GM18873 (cell line): ENCODE measurements around the gene TRABD2B.

Experiments used
- ATAC-seq: cut with Tn5 transposase; IDR thresholded peaks from one replicate; pipeline ENCODE4 v1.9.1; 2021; ENCODE audit warnings: mild to moderate bottlenecking, moderate library complexity, moderate number of reproducible peaks; ENCODE audit not compliant: unreplicated experiment, low FRiP score

The TRABD2B gene

DNA sequence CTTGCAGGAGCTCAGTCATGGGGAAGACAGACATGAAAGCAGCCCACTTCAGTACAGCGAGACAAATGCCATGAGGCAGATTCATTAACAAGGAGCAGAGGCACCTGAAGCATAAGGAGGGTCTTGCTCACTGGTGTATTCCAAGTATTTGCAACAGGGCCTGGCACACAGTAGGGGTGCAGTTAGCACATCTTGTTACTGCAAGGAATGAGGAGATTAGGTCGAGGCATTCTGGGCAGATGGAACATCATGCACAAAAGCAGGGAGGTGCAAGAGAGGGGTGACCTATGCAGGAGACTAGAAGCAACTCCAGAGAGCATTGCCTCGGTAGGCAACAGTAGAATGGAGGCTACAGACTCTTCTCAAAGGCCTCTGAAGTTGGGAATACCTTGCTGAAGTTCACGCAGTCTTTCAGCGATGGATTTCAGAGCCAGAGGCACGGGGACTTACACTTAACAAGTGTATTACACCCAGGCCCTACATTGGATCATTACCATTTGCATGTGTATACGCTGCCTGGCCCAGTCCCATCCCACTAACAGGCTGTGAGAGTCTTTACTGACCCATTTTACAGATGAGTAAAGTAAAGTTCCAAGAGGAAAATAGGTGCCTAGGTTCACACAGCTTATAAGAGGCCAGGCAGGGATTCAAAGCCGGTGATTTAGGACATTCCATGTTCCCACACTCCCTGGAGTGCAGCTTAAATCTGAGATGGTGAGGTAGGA is 82.1 kb downstream of the TRABD2B start:
- ATAC-seq: no peak

- no peak for ATAC-seq
Measured at GRCh38 chr1:47914218-47914938, 82.8 kb downstream of the TRABD2B start.

DNA sequence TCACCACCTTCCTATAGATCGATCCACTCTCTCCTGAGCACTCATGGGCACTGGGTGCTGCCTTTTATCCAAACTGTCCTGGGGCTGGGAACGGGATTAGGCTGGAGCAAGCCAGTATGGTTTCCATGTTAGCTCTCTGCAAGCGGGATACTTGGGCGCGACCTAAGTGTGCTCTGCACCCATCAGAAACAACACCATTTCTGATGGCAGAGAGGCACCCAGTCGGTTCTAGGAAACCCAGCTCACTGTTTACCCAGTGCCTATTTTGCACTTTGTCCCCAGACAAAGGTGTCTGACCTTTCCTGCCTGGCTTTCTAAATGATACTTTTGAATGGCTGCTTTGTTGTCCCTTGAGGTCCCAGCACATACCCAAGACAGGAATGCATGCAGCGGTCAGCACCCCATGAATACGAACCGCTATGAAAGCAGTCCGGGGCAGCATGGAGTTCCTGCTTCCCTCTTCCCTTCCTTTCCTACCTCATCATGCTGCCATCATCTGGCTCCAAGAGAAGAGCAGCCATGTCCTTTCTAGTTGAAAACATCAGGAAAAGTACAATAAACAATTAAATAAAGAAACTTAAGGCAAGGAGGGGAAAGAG is 83.9 kb downstream of the TRABD2B start:
- ATAC-seq: no peak

GRCh38 chr1:47912756-47913155 is 84.4 kb downstream of the TRABD2B start:
- no peak for ATAC-seq

DNA sequence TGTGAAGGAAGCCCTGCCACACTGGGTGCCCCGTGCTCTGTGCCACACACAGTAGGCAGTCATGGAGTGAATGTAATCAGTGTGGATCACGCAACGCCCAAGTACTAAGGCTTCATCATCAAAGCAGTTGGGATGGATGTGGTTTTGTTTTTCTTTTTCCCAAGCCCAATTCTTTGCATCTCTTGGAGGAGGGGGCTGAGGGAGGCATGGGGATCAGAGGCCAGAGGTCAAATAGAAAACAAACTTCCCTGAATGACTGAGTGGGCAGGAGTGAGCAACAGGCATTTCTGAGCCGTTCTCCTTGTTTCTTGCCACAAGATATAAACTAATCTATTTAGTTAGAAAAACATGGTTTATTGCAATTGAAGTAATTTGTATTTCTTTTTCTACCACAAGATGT is 85.3 kb downstream of the TRABD2B start:
- no peak for ATAC-seq

- no peak for ATAC-seq
Measured at GRCh38 chr1:47911424-47911823, 85.8 kb downstream of the TRABD2B start.

DNA sequence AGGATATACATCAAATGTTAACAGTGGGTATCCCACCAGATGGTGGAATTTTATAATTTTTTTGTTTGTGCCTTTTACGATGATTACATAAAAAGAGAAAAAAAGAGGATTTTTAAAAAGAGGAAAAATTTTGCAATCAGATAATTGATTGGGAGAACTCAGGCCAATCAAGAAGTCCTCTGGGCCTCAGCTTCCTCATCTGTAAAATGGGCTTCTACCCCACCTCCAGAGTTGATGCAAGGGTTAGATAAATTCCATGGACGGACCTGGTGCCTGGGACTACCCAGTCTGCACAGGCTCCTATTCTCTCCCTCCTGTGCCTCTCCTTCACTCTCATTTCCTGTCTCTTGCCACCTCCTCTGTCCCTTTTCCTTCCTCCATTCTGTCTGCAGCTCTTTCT is 88.9 kb downstream of the TRABD2B start:
- ATAC-seq: no peak

- no peak for ATAC-seq
Measured at GRCh38 chr1:47907177-47907528, 90.0 kb downstream of the TRABD2B start.

- ATAC-seq: no peak
Measured at GRCh38 chr1:47906527-47907176, 90.5 kb downstream of the TRABD2B start.

- ATAC-seq: no peak
Measured at GRCh38 chr1:47906009-47906432, 91.2 kb downstream of the TRABD2B start.

GRCh38 chr1:47903723-47904122 is 93.5 kb downstream of the TRABD2B start:
- ATAC-seq: no peak

DNA sequence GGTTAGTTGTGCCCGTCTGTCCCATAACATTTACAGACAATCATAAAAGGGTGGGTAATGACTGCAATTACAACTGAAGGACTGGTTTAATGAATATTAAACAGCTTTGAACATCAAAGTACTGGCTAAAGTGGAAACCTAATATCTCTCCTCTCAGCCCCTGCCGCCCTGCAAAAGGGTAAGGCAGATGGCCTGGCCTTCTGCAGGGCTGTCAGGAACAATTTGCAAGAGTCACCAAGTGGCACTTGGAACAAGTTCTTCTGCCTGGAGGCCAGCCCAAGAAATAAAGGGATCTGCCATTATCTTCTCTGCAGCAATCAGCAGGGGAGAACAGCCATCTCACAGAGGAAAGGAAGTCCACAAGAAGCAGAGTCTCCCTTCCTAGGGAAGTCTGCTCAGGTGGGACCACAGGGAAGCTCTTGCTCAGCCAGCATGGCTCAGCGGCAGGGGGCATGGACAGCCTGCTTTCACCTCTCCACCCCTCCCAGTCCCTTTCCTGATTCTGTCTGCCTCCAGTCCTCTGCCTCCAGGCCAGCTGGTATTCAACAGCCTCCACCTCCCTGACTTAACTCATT is 96.1 kb downstream of the TRABD2B start:
- no peak for ATAC-seq

GRCh38 chr1:47898133-47898845 is 98.9 kb downstream of the TRABD2B start:
- ATAC-seq: no peak

DNA sequence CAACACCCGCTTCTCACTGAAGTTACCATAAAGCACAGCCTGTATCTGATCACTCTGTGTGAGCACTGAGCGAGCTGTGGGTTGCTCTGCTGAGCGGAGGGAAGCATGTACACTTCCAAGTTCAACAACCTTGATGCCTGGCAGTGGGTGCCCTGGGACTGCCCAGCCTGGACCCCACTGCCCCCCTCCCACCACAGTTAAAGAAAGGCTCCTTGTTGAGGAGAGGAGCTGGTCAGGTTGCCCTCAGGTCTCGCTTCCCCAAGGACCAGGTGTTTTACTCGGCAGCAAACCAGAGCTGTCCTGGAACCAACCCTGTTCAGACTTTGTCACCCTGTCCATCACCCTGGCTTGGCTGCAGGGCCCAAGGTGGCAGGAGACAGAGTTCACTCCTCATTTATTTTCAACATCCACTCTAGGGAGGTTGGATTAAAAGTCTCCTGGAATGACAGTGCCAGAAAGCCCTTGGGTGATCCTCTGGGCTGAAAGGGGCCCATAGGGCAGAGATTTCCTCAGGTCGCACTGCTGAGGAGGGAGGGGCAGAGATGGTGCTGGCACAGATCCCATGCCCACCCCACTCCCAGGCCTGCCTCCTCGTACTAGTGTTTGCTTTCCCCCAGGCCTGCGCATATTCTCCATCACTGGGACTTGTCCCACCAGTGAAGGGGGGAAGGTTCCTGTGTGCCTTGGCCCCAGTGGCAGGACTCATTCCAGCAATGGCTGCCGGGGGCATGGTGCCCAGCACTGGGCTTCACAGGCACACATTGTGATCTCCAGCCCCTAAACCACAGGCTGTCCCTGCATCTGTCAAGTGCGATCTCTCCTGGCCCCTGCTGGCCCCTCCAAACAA is 101.7 kb downstream of the TRABD2B start:
- ATAC-seq: no peak

GRCh38 chr1:47894410-47895278 is 102.5 kb downstream of the TRABD2B start:
- no peak for ATAC-seq

- no peak for ATAC-seq
Measured at GRCh38 chr1:47893412-47893811, 103.8 kb downstream of the TRABD2B start.

DNA sequence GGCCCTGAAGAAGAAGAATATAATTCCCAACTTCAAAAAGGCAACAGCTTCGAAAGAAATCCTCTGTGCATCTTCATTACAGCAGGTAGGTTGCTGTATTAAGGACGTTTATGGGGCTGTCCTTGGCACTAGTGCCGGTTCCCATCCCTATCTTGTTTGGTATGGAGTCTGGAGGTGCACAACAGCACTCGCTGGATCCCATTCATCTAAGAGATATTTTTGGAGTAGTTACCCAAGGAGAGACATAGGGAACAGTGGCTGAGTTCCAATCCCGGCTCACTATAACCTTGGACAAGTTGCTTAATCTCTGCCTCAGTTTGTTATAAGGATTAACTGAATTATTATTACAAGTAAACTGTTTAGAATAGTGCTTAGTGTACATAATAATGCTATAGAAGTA is 106.4 kb downstream of the TRABD2B start:
- ATAC-seq: no peak

- no peak for ATAC-seq
Measured at GRCh38 chr1:47888294-47888629, 108.9 kb downstream of the TRABD2B start.
